ENCODE results near the gene OR1M1.
"Not testable (repeated sequence)": the region's sequence is repeated elsewhere in the genome, so short reads cannot be mapped to it uniquely, and the experiment has no call there.

Gene OR1M1

GRCh38 chr19:9070066-9070465 lies 16.8 kb upstream of the OR1M1 start:
- no peak for DNase-seq (ENCODE audit: low read depth)
- no peak overlapping the region for H3K4me3 ChIP-seq (ENCODE audit: low read depth, low read length)
- TF ChIP-seq, protein P1, sequence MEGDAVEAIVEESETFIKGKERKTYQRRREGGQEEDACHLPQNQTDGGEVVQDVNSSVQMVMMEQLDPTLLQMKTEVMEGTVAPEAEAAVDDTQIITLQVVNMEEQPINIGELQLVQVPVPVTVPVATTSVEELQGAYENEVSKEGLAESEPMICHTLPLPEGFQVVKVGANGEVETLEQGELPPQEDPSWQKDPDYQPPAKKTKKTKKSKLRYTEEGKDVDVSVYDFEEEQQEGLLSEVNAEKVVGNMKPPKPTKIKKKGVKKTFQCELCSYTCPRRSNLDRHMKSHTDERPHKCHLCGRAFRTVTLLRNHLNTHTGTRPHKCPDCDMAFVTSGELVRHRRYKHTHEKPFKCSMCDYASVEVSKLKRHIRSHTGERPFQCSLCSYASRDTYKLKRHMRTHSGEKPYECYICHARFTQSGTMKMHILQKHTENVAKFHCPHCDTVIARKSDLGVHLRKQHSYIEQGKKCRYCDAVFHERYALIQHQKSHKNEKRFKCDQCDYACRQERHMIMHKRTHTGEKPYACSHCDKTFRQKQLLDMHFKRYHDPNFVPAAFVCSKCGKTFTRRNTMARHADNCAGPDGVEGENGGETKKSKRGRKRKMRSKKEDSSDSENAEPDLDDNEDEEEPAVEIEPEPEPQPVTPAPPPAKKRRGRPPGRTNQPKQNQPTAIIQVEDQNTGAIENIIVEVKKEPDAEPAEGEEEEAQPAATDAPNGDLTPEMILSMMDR (IDR thresholded peaks at IDR 0.05; ENCODE audit: low read depth, low read length) = no peak
- TF ChIP-seq POLR2A (IDR thresholded peaks at IDR 0.05; ENCODE audit: extremely low read depth, insufficient read length) (no peak), MYC (IDR thresholded peaks at IDR 0.05; ENCODE audit: low read depth, low read length) (no peak), MAX (IDR thresholded peaks at IDR 0.05; ENCODE audit: low read depth, low read length) (no peak)

DNA sequence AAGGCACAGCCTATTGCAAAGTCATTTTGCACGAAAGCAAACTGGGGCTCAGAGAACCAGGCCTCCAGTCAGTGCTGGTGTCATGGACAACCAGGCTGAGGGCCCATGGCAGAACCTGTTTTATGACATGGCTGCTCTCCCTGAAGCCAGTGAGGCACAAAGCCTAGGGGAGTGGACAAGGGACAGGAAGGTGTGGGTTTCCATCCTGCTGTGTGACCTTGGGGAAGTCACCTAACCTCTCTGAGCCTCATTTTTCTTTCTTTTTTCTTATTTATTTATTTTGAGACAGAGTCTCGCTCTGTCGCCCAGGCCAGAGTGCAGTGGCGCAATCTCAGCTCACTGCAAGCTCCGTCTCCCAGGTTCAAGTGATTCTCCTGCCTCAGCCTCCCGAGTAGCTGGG lies 15.1 kb upstream of the OR1M1 start:
- not testable (repeated sequence) for H3K4me3 ChIP-seq (ENCODE audit: low read depth, low read length); DNase-seq (ENCODE audit: low read depth)

DNA sequence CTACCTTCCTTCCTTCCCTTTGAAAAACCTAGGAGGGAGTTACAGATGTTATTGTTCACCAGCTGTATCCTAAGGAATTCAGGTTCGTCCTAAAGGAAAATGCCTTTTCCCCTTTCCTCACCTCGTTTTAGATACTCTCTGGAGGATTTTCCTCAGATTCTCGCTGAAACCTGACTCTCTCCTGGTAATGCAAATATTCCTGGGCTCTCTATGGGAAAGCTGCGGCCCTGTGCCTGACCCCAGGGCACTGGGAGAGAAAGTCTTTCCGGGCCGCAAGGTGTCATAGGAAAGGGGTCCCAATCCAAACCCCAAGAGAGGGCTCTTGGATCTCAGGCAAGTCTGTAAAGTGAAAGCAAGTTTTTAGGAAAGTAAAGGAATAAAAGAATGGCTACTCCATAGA lies 13.1 kb upstream of the OR1M1 start:
- H3K4me3 ChIP-seq (ENCODE audit: low read depth, low read length) = no peak overlapping the region
- DNase-seq (ENCODE audit: low read depth) = no peak
- TF ChIP-seq MYC (IDR thresholded peaks at IDR 0.05; ENCODE audit: low read depth, low read length) (no peak), POLR2A (IDR thresholded peaks at IDR 0.05; ENCODE audit: extremely low read depth, insufficient read length) (no peak), MAX (IDR thresholded peaks at IDR 0.05; ENCODE audit: low read depth, low read length) (no peak)
- TF ChIP-seq, protein P1 (IDR thresholded peaks at IDR 0.05; ENCODE audit: low read depth, low read length) = no peak

DNA sequence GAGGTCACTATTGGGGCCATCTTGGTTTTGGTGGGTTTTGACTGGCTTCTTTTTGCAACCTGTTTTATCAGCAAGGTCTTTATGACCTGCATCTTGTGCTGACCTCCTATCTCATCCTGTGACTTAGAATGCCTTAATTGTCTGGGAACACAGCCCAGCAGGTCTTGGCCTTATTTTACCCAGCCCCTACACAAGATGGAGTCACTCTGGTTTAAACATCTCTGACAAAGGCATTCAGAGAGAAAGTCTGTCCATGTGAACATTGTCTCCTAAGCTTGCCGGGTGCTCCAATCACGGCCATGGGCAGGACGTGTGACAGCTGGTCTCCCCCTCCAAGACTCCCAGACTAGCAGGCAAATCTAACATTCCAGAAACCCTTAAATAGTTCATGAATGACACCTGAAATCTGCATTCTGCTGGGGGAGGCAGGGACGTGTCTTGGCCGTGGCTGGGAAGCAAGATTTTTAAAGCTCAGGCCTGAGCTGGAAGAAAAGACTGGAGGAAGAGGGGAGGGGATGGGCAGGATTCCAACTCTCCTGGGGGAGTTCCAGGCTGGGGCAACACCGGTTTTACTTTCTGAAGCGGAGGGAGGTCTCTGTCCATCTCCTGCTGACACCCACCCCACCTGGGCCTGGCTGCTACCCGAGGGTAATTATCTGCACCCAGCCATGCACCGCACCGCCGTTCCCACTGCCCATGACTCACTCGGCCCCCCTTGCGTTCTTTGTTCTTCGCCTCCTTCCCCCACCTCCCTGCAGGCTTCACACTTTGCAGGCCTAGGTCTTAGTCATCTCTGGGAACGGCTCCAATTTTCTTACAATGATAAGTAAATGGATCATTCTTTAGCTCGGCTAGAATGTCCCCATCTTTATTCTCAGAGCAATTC lies 11.6 kb upstream of the OR1M1 start:
- no peak overlapping the region for H3K4me3 ChIP-seq (ENCODE audit: low read depth, low read length)
- DNase-seq (ENCODE audit: low read depth) = peak; percentile 93
- TF ChIP-seq POLR2A (IDR thresholded peaks at IDR 0.05; ENCODE audit: extremely low read depth, insufficient read length) = no peak
- TF ChIP-seq MYC (IDR thresholded peaks at IDR 0.05; ENCODE audit: low read depth, low read length) = peak; percentile 26; the same call in 1 of the 2 replicates
- TF ChIP-seq, protein P1 (IDR thresholded peaks at IDR 0.05; ENCODE audit: low read depth, low read length) = no peak
- peak; percentile 77 for TF ChIP-seq MAX (IDR thresholded peaks at IDR 0.05; ENCODE audit: low read depth, low read length)

GRCh38 chr19:9076901-9077300 lies 10.0 kb upstream of the OR1M1 start:
- H3K4me3 ChIP-seq (ENCODE audit: low read depth, low read length) = no peak overlapping the region
- TF ChIP-seq MAX (IDR thresholded peaks at IDR 0.05; ENCODE audit: low read depth, low read length) (no peak), MYC (IDR thresholded peaks at IDR 0.05; ENCODE audit: low read depth, low read length) (no peak), POLR2A (IDR thresholded peaks at IDR 0.05; ENCODE audit: extremely low read depth, insufficient read length) (no peak)
- TF ChIP-seq, protein P1 (IDR thresholded peaks at IDR 0.05; ENCODE audit: low read depth, low read length) = no peak
- no peak for DNase-seq (ENCODE audit: low read depth)

- no peak for TF ChIP-seq MYC (IDR thresholded peaks at IDR 0.05; ENCODE audit: low read depth, low read length)
- no peak for TF ChIP-seq POLR2A (IDR thresholded peaks at IDR 0.05; ENCODE audit: extremely low read depth, insufficient read length)
- TF ChIP-seq, protein P1 (IDR thresholded peaks at IDR 0.05; ENCODE audit: low read depth, low read length) = no peak
- no peak for TF ChIP-seq MAX (IDR thresholded peaks at IDR 0.05; ENCODE audit: low read depth, low read length)
- DNase-seq (ENCODE audit: low read depth) = no peak
- H3K4me3 ChIP-seq (ENCODE audit: low read depth, low read length) = no peak overlapping the region
These were observed 8.2 kb upstream of the OR1M1 start for GRCh38 chr19:9078651-9079050.

All from NB4 (cell line).